ENCODE measurements around the gene SPOPL.

DNA sequence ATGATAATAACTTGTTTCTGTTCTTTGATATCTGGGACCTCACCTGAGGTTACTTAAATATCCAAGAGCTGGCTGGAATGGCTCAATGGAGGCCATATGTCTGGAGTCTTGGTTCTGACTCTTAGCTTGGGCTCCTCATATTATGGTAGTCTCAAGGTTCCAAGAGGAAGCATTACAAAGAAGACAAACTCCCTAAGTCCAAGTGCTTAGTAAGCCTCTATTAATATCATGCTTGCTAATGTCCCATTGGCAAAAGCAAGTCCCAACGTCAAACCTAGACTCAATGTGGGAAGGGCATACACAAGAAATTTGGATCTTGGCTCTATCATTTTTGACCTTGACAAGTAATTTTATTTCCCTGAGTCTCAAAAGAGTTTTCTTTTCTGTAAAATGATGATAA is 49.2 kb upstream of the SPOPL start:
- TF ChIP-seq POLR2AphosphoS5 (IDR thresholded peaks at IDR 0.05; ENCODE audit: low read depth, low read length) = no peak
- no peak for TF ChIP-seq POLR2A (IDR thresholded peaks at IDR 0.05; ENCODE audit: low read depth, low read length)
- no peak for TF ChIP-seq TAF1 (IDR thresholded peaks at IDR 0.05; ENCODE audit: borderline replicate concordance, low read depth, low read length)

Measured in GM12892 (cell line).